MM.1S (cell line): Measurements from ENCODE around the gene PRKRA.

Source experiments
- DNase-seq: peaks from one replicate; pipeline ENCODE4 v3.0.0-alpha.2; 2015
- H2AFZ ChIP-seq: fragments of 300-600 bp; sonication (generic); 2 replicates; pipeline ENCODE4 v1.6.0; 2016; ENCODE audit warnings: antibody characterized with exemption, low read length
- H3F3A ChIP-seq: fragments of 300-600 bp; sonication (generic); 2 replicates; pipeline ENCODE4 v1.6.1; 2016; ENCODE audit warnings: mild to moderate bottlenecking, antibody characterized with exemption, low read length, moderate library complexity, mixed read lengths; ENCODE audit not compliant: insufficient read depth
- H3K27ac ChIP-seq: fragments of 300-600 bp; sonication (generic); 2 replicates; pipeline ENCODE4 v1.5.1; 2016; ENCODE audit warnings: mild to moderate bottlenecking, low read length
- H3K27me3 ChIP-seq: fragments of 300-600 bp; sonication (generic); replicated peaks from 2 replicates; pipeline ENCODE4 v1.6.0; 2016; ENCODE audit warnings: low read length; ENCODE audit not compliant: insufficient read depth
- H3K36me3 ChIP-seq: fragments of 300-600 bp; sonication (generic); replicated peaks from 2 replicates; pipeline ENCODE4 v1.6.1; 2016; ENCODE audit warnings: mild to moderate bottlenecking, low read length, mixed read lengths; ENCODE audit not compliant: insufficient read depth
- H3K4me1 ChIP-seq: fragments of 300-600 bp; sonication (generic); 2 replicates; pipeline ENCODE4 v1.6.1; 2016; ENCODE audit warnings: low read length, mixed read lengths
- H3K4me2 ChIP-seq: fragments of 300-600 bp; sonication (generic); 2 replicates; pipeline ENCODE4 v1.6.0; 2016; ENCODE audit warnings: low read depth, low read length
- H3K4me3 ChIP-seq: fragments of 300-600 bp; sonication (generic); 2 replicates; pipeline ENCODE4 v1.5.1; 2016; ENCODE audit warnings: low read length, mixed read lengths
- H3K79me2 ChIP-seq: fragments of 300-600 bp; sonication (generic); 2 replicates; pipeline ENCODE4 v1.6.1; 2016; ENCODE audit warnings: mixed run types, low read length, mixed read lengths
- H3K9ac ChIP-seq: fragments of 300-600 bp; sonication (generic); 2 replicates; pipeline ENCODE4 v1.6.1; 2016; ENCODE audit warnings: low read length, mixed read lengths
- H3K9me2 ChIP-seq: fragments of 300-600 bp; sonication (generic); replicated peaks from 2 replicates; pipeline ENCODE4 v1.6.1; 2016; ENCODE audit warnings: mild to moderate bottlenecking, low read length, mixed read lengths; ENCODE audit not compliant: insufficient read depth
- H3K9me3 ChIP-seq: fragments of 300-600 bp; sonication (generic); replicated peaks from 2 replicates; pipeline ENCODE4 v1.6.1; 2016; ENCODE audit warnings: mild to moderate bottlenecking, low read length, mixed read lengths; ENCODE audit not compliant: insufficient read depth
- H4K20me1 ChIP-seq: fragments of 300-600 bp; sonication (generic); 2 replicates; pipeline ENCODE4 v1.6.1; 2016; ENCODE audit warnings: mild to moderate bottlenecking, low read length, moderate library complexity, mixed read lengths; ENCODE audit not compliant: insufficient read depth
- CTCF ChIP-seq: fragments of 300-600 bp; sonication (generic); IDR thresholded peaks from 2 replicates; pipeline ENCODE4 v1.5.1; 2016; ENCODE audit warnings: antibody characterized with exemption, low read length, mixed read lengths
- EZH2 ChIP-seq: fragments of 300-600 bp; sonication (generic); optimal IDR thresholded peaks from 2 replicates; pipeline ENCODE3; 2017; ENCODE audit warnings: low read depth, mild to moderate bottlenecking, antibody characterized with exemption, low read length, mixed read lengths
- EZH2phosphoT487 ChIP-seq: fragments of 300-600 bp; sonication (generic); IDR thresholded peaks from 2 replicates; pipeline ENCODE4 v1.6.1; 2018; ENCODE audit warnings: antibody characterized with exemption, low read length

The PRKRA gene

GRCh38 chr2:178452870-178453269, 1.9 kb upstream of the PRKRA start:
- DNase-seq = no peak
- TF ChIP-seq EZH2phosphoT487 (no peak), CTCF (no peak), EZH2 (no peak)
- H2AFZ ChIP-seq = no peak overlapping the region

GRCh38 chr2:178452334-178452733, 1.4 kb upstream of the PRKRA start:
- TF ChIP-seq EZH2 (no peak), CTCF (no peak), EZH2phosphoT487 (no peak)
- Histone ChIP-seq H3K27ac (no peak overlapping the region), H3K9ac (no peak overlapping the region), H3F3A (peaks cover 17% of the 10 kb centered on the region), H3K79me2 (peaks cover 24% of the 10 kb centered on the region), H4K20me1 (no peaks in the 10 kb centered on the region), H3K9me2 (no peaks in the 10 kb centered on the region), H3K4me2 (no peak overlapping the region), H3K4me1 (peaks cover 14% of the 10 kb centered on the region), H3K36me3 (0 out of 2 replicates have a peak, but pooled peaks cover 5% of the 10 kb centered on the region), H2AFZ (no peak overlapping the region), H3K9me3 (no peaks in the 10 kb centered on the region), H3K4me3 (no peak overlapping the region), H3K27me3 (no peaks in the 10 kb centered on the region)
- DNase-seq = no peak

More at GRCh38 chr2:178452870-178453269, 1.9 kb upstream of the PRKRA start:
- no peak overlapping the region for H3K27ac ChIP-seq
- H4K20me1 ChIP-seq = no peaks in the 10 kb centered on the region
- 0 out of 2 replicates have a peak, but pooled peaks cover 5% of the 10 kb centered on the region for H3K36me3 ChIP-seq
- H3K27me3 ChIP-seq = no peaks in the 10 kb centered on the region
- H3K4me1 ChIP-seq = peaks cover 14% of the 10 kb centered on the region
- no peaks in the 10 kb centered on the region for H3K9me3 ChIP-seq
- no peak overlapping the region for H3K4me3 ChIP-seq
- H3K4me2 ChIP-seq = no peak overlapping the region
- peaks cover 21% of the 10 kb centered on the region for H3K79me2 ChIP-seq
- peaks cover 17% of the 10 kb centered on the region for H3F3A ChIP-seq
- H3K9ac ChIP-seq = no peak overlapping the region
- no peaks in the 10 kb centered on the region for H3K9me2 ChIP-seq

GRCh38 chr2:178450524-178450773, 526 bp downstream of the PRKRA start:
- peaks cover 14% of the 10 kb centered on the region for H3K4me1 ChIP-seq
- TF ChIP-seq EZH2phosphoT487 (no peak), EZH2 (no peak)
- no peaks in the 10 kb centered on the region for H3K27me3 ChIP-seq
- H3K27ac ChIP-seq = peak overlapping the region; percentile 95
- no peak for DNase-seq
- peak overlapping the region; percentile 55; the same call in 1 of the 2 replicates for H2AFZ ChIP-seq
- H3F3A ChIP-seq = peaks cover 17% of the 10 kb centered on the region
- peaks cover 29% of the 10 kb centered on the region for H3K79me2 ChIP-seq
- H4K20me1 ChIP-seq = no peaks in the 10 kb centered on the region
- no peaks in the 10 kb centered on the region for H3K9me3 ChIP-seq
- H3K9me2 ChIP-seq = no peaks in the 10 kb centered on the region
- peak overlapping the region; percentile 90; the same call in 1 of the 2 replicates for H3K4me2 ChIP-seq
- H3K36me3 ChIP-seq = 0 out of 2 replicates have a peak, but pooled peaks cover 5% of the 10 kb centered on the region
- H3K9ac ChIP-seq = peak overlapping the region; percentile 95
- peak overlapping the region; percentile 94 for H3K4me3 ChIP-seq

GRCh38 chr2:178449700-178450523, 1.1 kb downstream of the PRKRA start:
- peaks cover 14% of the 10 kb centered on the region for H3K4me1 ChIP-seq
- H3K4me2 ChIP-seq = peak overlapping the region; percentile 90
- H3F3A ChIP-seq = peaks cover 17% of the 10 kb centered on the region
- H3K36me3 ChIP-seq = 0 out of 2 replicates have a peak, but pooled peaks cover 5% of the 10 kb centered on the region
- peak overlapping the region; percentile 94 for H3K4me3 ChIP-seq
- no peaks in the 10 kb centered on the region for H4K20me1 ChIP-seq
- TF ChIP-seq CTCF (no peak), EZH2phosphoT487 (no peak)
- H3K79me2 ChIP-seq = peaks cover 29% of the 10 kb centered on the region
- H3K9me2 ChIP-seq = no peaks in the 10 kb centered on the region
- H3K27me3 ChIP-seq = no peaks in the 10 kb centered on the region
- DNase-seq = peak; percentile 87
- H3K9me3 ChIP-seq = no peaks in the 10 kb centered on the region
- H3K9ac ChIP-seq = peak overlapping the region; percentile 95
- H3K27ac ChIP-seq = peak overlapping the region; percentile 95
- peak overlapping the region; percentile 55; the same call in 1 of the 2 replicates for H2AFZ ChIP-seq
